MM.1S (cell line): ENCODE measurements around the gene GRIN2D.

ENCODE experiments used
- DNase-seq: peaks from one replicate; pipeline ENCODE4 v3.0.0-alpha.2; 2015
- H2AFZ ChIP-seq: fragments of 300-600 bp; sonication (generic); 2 replicates; pipeline ENCODE4 v1.6.0; 2016; ENCODE audit warnings: antibody characterized with exemption, low read length
- H3F3A ChIP-seq: fragments of 300-600 bp; sonication (generic); 2 replicates; pipeline ENCODE4 v1.6.1; 2016; ENCODE audit warnings: mild to moderate bottlenecking, antibody characterized with exemption, low read length, moderate library complexity, mixed read lengths; ENCODE audit not compliant: insufficient read depth
- H3K27ac ChIP-seq: fragments of 300-600 bp; sonication (generic); 2 replicates; pipeline ENCODE4 v1.5.1; 2016; ENCODE audit warnings: mild to moderate bottlenecking, low read length
- H3K27me3 ChIP-seq: fragments of 300-600 bp; sonication (generic); replicated peaks from 2 replicates; pipeline ENCODE4 v1.6.0; 2016; ENCODE audit warnings: low read length; ENCODE audit not compliant: insufficient read depth
- H3K36me3 ChIP-seq: fragments of 300-600 bp; sonication (generic); replicated peaks from 2 replicates; pipeline ENCODE4 v1.6.1; 2016; ENCODE audit warnings: mild to moderate bottlenecking, low read length, mixed read lengths; ENCODE audit not compliant: insufficient read depth
- H3K4me1 ChIP-seq: fragments of 300-600 bp; sonication (generic); 2 replicates; pipeline ENCODE4 v1.6.1; 2016; ENCODE audit warnings: low read length, mixed read lengths
- H3K4me2 ChIP-seq: fragments of 300-600 bp; sonication (generic); 2 replicates; pipeline ENCODE4 v1.6.0; 2016; ENCODE audit warnings: low read depth, low read length
- H3K4me3 ChIP-seq: fragments of 300-600 bp; sonication (generic); 2 replicates; pipeline ENCODE4 v1.5.1; 2016; ENCODE audit warnings: low read length, mixed read lengths
- H3K79me2 ChIP-seq: fragments of 300-600 bp; sonication (generic); 2 replicates; pipeline ENCODE4 v1.6.1; 2016; ENCODE audit warnings: mixed run types, low read length, mixed read lengths
- H3K9ac ChIP-seq: fragments of 300-600 bp; sonication (generic); 2 replicates; pipeline ENCODE4 v1.6.1; 2016; ENCODE audit warnings: low read length, mixed read lengths
- H3K9me2 ChIP-seq: fragments of 300-600 bp; sonication (generic); replicated peaks from 2 replicates; pipeline ENCODE4 v1.6.1; 2016; ENCODE audit warnings: mild to moderate bottlenecking, low read length, mixed read lengths; ENCODE audit not compliant: insufficient read depth
- H3K9me3 ChIP-seq: fragments of 300-600 bp; sonication (generic); replicated peaks from 2 replicates; pipeline ENCODE4 v1.6.1; 2016; ENCODE audit warnings: mild to moderate bottlenecking, low read length, mixed read lengths; ENCODE audit not compliant: insufficient read depth
- H4K20me1 ChIP-seq: fragments of 300-600 bp; sonication (generic); 2 replicates; pipeline ENCODE4 v1.6.1; 2016; ENCODE audit warnings: mild to moderate bottlenecking, low read length, moderate library complexity, mixed read lengths; ENCODE audit not compliant: insufficient read depth
- CTCF ChIP-seq: fragments of 300-600 bp; sonication (generic); IDR thresholded peaks from 2 replicates; pipeline ENCODE4 v1.5.1; 2016; ENCODE audit warnings: antibody characterized with exemption, low read length, mixed read lengths
- EZH2 ChIP-seq: fragments of 300-600 bp; sonication (generic); optimal IDR thresholded peaks from 2 replicates; pipeline ENCODE3; 2017; ENCODE audit warnings: low read depth, mild to moderate bottlenecking, antibody characterized with exemption, low read length, mixed read lengths
- EZH2phosphoT487 ChIP-seq: fragments of 300-600 bp; sonication (generic); IDR thresholded peaks from 2 replicates; pipeline ENCODE4 v1.6.1; 2018; ENCODE audit warnings: antibody characterized with exemption, low read length

The GRIN2D gene

GRCh38 chr19:48397263-48398101 is 4.0 kb downstream of the GRIN2D start:
- DNase-seq = no peak
- no peak overlapping the region for H3K27ac ChIP-seq

GRCh38 chr19:48398102-48398374 is 4.6 kb downstream of the GRIN2D start:
- no peak for TF ChIP-seq EZH2
- TF ChIP-seq EZH2phosphoT487 = no peak
- no peak for TF ChIP-seq CTCF
- peak overlapping the region; percentile 76 for H3K4me3 ChIP-seq
- peaks cover 45% of the 10 kb centered on the region for H3K27me3 ChIP-seq
- no peaks in the 10 kb centered on the region for H4K20me1 ChIP-seq
- peak overlapping the region; percentile 78 for H3K9ac ChIP-seq
- no peak for DNase-seq
- peaks cover 17% of the 10 kb centered on the region for H3K4me1 ChIP-seq
- no peaks in the 10 kb centered on the region for H3K9me3 ChIP-seq
- peaks cover 6% of the 10 kb centered on the region; the same call in 1 of the 2 replicates for H3K79me2 ChIP-seq
- H3F3A ChIP-seq = peaks cover 17% of the 10 kb centered on the region
- peak overlapping the region; percentile 99 for H3K4me2 ChIP-seq
- peak overlapping the region; percentile 63 for H2AFZ ChIP-seq
- no peaks in the 10 kb centered on the region for H3K9me2 ChIP-seq
- no peaks in the 10 kb centered on the region for H3K36me3 ChIP-seq
- H3K27ac ChIP-seq = no peak overlapping the region

More at GRCh38 chr19:48397263-48398101, 4.0 kb downstream of the GRIN2D start:
- Histone ChIP-seq H3K27me3 (peaks cover 50% of the 10 kb centered on the region), H3K9me2 (no peaks in the 10 kb centered on the region), H3K9ac (peak overlapping the region; percentile 78), H3K9me3 (no peaks in the 10 kb centered on the region), H3K4me3 (peak overlapping the region; percentile 76), H3K79me2 (peaks cover 6% of the 10 kb centered on the region; the same call in 1 of the 2 replicates), H3F3A (peaks cover 17% of the 10 kb centered on the region), H2AFZ (peak overlapping the region; percentile 63), H3K36me3 (no peaks in the 10 kb centered on the region), H3K4me1 (peaks cover 17% of the 10 kb centered on the region), H4K20me1 (no peaks in the 10 kb centered on the region), H3K4me2 (peak overlapping the region; percentile 99)
- TF ChIP-seq EZH2 = no peak
- TF ChIP-seq EZH2phosphoT487 = no peak
- no peak for TF ChIP-seq CTCF

GRCh38 chr19:48398375-48399235 is 5.1 kb downstream of the GRIN2D start:
- Histone ChIP-seq H3K4me3 (peak overlapping the region; percentile 76), H3K36me3 (no peaks in the 10 kb centered on the region), H3K9me2 (no peaks in the 10 kb centered on the region), H3F3A (peaks cover 17% of the 10 kb centered on the region), H3K4me2 (peak overlapping the region; percentile 99), H3K9ac (peak overlapping the region; percentile 78), H3K27me3 (peaks cover 39% of the 10 kb centered on the region), H3K79me2 (peaks cover 6% of the 10 kb centered on the region; the same call in 1 of the 2 replicates), H3K27ac (no peak overlapping the region), H3K9me3 (no peaks in the 10 kb centered on the region), H2AFZ (no peak overlapping the region), H3K4me1 (peaks cover 17% of the 10 kb centered on the region), H4K20me1 (no peaks in the 10 kb centered on the region)
- TF ChIP-seq EZH2phosphoT487 (no peak), CTCF (no peak), EZH2 (no peak)
- peak; percentile 91 for DNase-seq
